Measurements from ENCODE around the gene SETD1A. TPM values are rescaled to one million over a fixed set of nuclear protein-coding genes. Genes with fewer than 3 reads are reported as not detected.

Gene SETD1A
- total and polyA plus RNA-seq, 9 of the 15 experiments (the other 6 are each of a cell fraction or from before 2014, with no cell fraction given), result 0.08 to 36.0 (median 4.2) TPM

DNA sequence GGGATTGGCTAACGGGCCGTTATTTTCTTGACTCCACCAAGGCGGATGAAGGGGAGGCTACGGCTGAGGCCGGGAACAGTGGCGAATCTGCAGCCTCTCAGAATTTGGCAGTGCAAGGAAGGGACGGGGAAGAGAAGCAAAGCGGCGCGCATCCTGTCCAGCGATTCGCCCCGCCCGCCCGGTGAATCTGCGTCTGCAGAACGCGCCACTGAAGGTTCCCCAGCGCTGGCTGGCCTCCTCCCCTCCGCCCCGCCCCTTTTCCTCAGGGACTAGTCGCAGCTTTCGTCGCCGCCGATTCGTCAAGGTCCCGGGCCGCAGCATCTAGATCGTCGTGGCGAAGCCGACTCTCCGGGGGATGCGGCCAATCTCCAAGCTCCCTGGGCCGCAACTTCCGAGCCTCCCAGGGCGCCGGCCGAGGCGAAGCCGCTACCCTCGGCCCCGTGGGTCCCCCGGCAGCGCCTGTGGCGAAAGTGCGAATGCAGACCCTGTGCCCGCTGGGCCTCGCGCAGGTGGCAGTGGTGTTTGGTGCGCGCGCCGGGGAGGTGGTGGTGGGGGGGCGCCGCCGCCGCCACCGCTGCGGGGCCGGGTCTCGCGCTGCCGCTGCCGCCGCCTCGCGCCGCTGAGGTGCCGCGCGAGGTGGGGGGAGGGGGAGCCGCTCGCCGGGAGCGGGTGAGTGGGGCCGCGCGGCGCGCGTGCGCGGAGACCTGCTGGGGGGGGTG, at the start of gene SETD1A (continued):
- no peak for TF ChIP-seq HOMEZ (CRISPR knock-in tag; IDR thresholded peaks at IDR 0.05)
- no peak for TF ChIP-seq RREB1 (CRISPR knock-in tag; IDR thresholded peaks at IDR 0.05)
- TF ChIP-seq, protein P1, sequence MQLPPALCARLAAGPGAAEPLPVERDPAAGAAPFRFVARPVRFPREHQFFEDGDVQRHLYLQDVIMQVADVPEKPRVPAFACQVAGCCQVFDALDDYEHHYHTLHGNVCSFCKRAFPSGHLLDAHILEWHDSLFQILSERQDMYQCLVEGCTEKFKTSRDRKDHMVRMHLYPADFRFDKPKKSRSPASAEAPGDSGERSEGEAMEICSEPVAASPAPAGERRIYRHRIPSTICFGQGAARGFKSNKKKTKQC (CRISPR knock-in tag; IDR thresholded peaks at IDR 0.05), result peak; percentile 74; the same call in 1 of the 2 replicates
- TF ChIP-seq ARHGAP35 (IDR thresholded peaks at IDR 0.05; ENCODE audit: partially characterized antibody), result no peak
- TF ChIP-seq ASH1L (IDR thresholded peaks at IDR 0.05; ENCODE audit: borderline replicate concordance, low read depth, partially characterized antibody), result no peak
- peak; percentile 15; the same call in 1 of the 2 replicates for TF ChIP-seq POLR2AphosphoS5 (IDR thresholded peaks at IDR 0.05; ENCODE audit: control insufficient read depth, insufficient read depth, low read depth, low read length)
- peak; percentile 98 for TF ChIP-seq C11orf30 (IDR thresholded peaks at IDR 0.05; ENCODE audit: low read depth)
- no peak for TF ChIP-seq ARNT (IDR thresholded peaks at IDR 0.05)
- no peak for TF ChIP-seq SLC30A9 (CRISPR knock-in tag; IDR thresholded peaks at IDR 0.05)
- no peak for TF ChIP-seq ZNF224 (CRISPR knock-in tag; IDR thresholded peaks at IDR 0.05)
- no peak for TF ChIP-seq JUND (IDR thresholded peaks at IDR 0.05; ENCODE audit: borderline replicate concordance, low read depth, low read length)
- TF ChIP-seq JUND (tag; IDR thresholded peaks at IDR 0.05; ENCODE audit: borderline replicate concordance, low read depth, low read length), result no peak
- no peak for TF ChIP-seq ZNF212 (CRISPR knock-in tag; IDR thresholded peaks at IDR 0.05)
- TF ChIP-seq, protein P2, sequence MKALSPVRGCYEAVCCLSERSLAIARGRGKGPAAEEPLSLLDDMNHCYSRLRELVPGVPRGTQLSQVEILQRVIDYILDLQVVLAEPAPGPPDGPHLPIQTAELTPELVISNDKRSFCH (CRISPR knock-in tag; IDR thresholded peaks at IDR 0.05), result no peak
- TF ChIP-seq, protein P2 (tag; IDR thresholded peaks at IDR 0.05), result peak; percentile 81
- no peak for TF ChIP-seq SAFB (IDR thresholded peaks at IDR 0.05; ENCODE audit: borderline replicate concordance, low read depth, low read length)
- no peak for TF ChIP-seq PHB2 (IDR thresholded peaks at IDR 0.05; ENCODE audit: low read depth)
- peak in 1 of 2 experiments; percentile 52; a peak in 1 of 4 replicates for TF ChIP-seq TRIM24 (IDR thresholded peaks at IDR 0.05)
- TF ChIP-seq GABPB2 (CRISPR knock-in tag; conservative IDR thresholded peaks at IDR 0.05), result no peak
- TF ChIP-seq MCM7 (IDR thresholded peaks at IDR 0.05), result no peak
- no peak for TF ChIP-seq SMARCE1 (IDR thresholded peaks at IDR 0.05)
